Measurements from ENCODE around the gene SPTB. TPM values are rescaled to one million over a fixed set of nuclear protein-coding genes. Genes with fewer than 3 reads are reported as not detected.

The SPTB gene
- total and polyA plus RNA-seq, 3 donors from 2014 or later: 3.3 to 6.6 (median 5.6) TPM

GRCh38 chr14:64841772-64842750 is 37.6 kb downstream of the SPTB start:
- Histone ChIP-seq H3K4me1 (no peaks in the 10 kb centered on the region), H3K4me3 (no peak overlapping the region), H3K27ac (no peak overlapping the region), H3K27me3 (no peaks in the 10 kb centered on the region), H3K36me3 (ENCODE audit: low read depth, missing control alignments) (no peaks in the 10 kb centered on the region), H3K9me3 (no peaks in the 10 kb centered on the region)
- 79% methylated on average over 18 of the region's 18 CpGs for WGBS, 2 donors
- intact Hi-C loops (cut with DNase I; ENCODE audit: low total_unique reads): no loop called here
- DNase-seq: no peak
- no peak for TF ChIP-seq POLR2A (IDR thresholded peaks at IDR 0.05)
- TF ChIP-seq, protein P1, sequence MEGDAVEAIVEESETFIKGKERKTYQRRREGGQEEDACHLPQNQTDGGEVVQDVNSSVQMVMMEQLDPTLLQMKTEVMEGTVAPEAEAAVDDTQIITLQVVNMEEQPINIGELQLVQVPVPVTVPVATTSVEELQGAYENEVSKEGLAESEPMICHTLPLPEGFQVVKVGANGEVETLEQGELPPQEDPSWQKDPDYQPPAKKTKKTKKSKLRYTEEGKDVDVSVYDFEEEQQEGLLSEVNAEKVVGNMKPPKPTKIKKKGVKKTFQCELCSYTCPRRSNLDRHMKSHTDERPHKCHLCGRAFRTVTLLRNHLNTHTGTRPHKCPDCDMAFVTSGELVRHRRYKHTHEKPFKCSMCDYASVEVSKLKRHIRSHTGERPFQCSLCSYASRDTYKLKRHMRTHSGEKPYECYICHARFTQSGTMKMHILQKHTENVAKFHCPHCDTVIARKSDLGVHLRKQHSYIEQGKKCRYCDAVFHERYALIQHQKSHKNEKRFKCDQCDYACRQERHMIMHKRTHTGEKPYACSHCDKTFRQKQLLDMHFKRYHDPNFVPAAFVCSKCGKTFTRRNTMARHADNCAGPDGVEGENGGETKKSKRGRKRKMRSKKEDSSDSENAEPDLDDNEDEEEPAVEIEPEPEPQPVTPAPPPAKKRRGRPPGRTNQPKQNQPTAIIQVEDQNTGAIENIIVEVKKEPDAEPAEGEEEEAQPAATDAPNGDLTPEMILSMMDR (IDR thresholded peaks at IDR 0.05): no peak

DNA sequence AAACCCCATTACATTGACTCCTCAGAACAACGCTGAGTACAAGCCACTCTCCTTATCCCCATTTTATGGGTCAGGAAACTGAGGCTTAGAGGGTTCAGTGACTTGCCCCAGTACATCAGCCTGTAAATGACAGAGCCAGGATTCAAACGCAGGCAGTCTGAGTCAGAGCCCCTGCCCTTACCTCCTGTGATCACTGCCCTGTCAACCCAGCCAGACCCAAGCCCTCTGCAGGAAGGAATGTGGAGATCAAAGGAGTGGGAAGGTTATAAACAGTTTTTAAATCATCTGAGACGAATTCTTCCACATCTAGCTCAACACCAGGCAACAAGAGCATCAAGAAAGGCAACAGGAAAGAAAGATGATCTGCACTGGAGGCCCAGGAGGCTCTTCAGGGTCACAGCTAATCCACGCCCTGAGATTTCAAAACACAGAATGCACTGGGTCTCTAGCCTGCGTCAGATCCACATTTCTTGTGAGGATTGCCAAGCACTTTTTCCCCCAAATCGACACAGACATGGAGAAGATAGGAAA is 38.5 kb downstream of the SPTB start:
- DNase-seq: no peak
- no peaks in the 10 kb centered on the region for H3K9me3 ChIP-seq
- intact Hi-C loops (cut with DNase I; ENCODE audit: low total_unique reads): no loop called here
- no peak overlapping the region for H3K27ac ChIP-seq
- H3K4me1 ChIP-seq: no peaks in the 10 kb centered on the region
- H3K36me3 ChIP-seq (ENCODE audit: low read depth, missing control alignments): no peaks in the 10 kb centered on the region
- H3K4me3 ChIP-seq: no peak overlapping the region
- 49 to 66% methylated on average over 6 of the region's 6 CpGs for WGBS, 2 donors
- no peaks in the 10 kb centered on the region for H3K27me3 ChIP-seq
- TF ChIP-seq, protein P1 (IDR thresholded peaks at IDR 0.05): no peak
- no peak for TF ChIP-seq POLR2A (IDR thresholded peaks at IDR 0.05)

DNA sequence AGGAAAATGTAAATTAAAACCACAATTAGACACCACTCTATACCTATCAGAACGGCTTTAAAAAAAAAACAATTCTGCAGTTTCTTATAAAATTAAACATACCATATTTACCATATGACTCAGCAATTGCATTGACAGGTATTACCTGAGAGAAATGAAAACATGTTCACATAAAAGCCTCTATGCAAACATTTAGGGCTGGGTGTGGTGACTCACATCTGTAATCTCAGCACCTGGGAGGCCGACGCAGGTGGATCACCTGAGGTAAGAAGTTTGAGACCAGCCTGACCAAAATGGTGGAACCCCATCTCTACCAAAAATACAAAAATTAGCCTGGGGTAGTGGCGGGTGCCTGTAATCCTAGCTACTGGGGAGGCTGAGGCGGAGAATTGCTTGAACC is 41.1 kb downstream of the SPTB start:
- TF ChIP-seq, protein P1 (IDR thresholded peaks at IDR 0.05): no peak
- no peak for TF ChIP-seq POLR2A (IDR thresholded peaks at IDR 0.05)
- no peak for DNase-seq
- intact Hi-C loops (cut with DNase I; ENCODE audit: low total_unique reads): no loop called here
- H3K9me3 ChIP-seq: no peaks in the 10 kb centered on the region
- H3K4me3 ChIP-seq: no peak overlapping the region
- WGBS, 2 donors: 96 to 98% methylated on average over 5 of the region's 5 CpGs
- no peaks in the 10 kb centered on the region for H3K27me3 ChIP-seq
- H3K4me1 ChIP-seq: no peaks in the 10 kb centered on the region
- no peaks in the 10 kb centered on the region for H3K36me3 ChIP-seq (ENCODE audit: low read depth, missing control alignments)
- no peak overlapping the region for H3K27ac ChIP-seq

DNA sequence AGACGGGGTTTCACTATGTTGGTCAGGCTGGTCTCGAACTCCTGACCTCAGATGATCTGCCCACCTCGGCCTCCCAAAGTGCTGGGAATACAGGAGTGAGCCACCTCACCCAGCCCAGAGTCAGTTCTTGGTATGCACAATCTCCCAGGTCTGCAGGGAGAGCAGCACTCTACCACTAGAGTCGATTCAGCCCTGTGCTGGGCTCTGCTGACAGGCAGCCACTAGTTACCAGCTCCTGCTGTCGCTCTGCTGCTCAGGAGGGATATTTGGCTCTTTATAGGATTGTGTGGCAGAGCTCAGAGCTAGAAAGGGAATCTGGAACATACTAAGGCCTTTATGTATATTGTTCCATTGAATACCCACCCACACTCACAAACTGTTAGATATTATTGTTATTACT is 44.3 kb downstream of the SPTB start:
- no peaks in the 10 kb centered on the region for H3K4me1 ChIP-seq
- WGBS, 2 donors: 82 to 92% methylated on average over 4 to 5 of the region's 5 CpGs
- no peaks in the 10 kb centered on the region for H3K36me3 ChIP-seq (ENCODE audit: low read depth, missing control alignments)
- no peak for DNase-seq
- no peaks in the 10 kb centered on the region for H3K27me3 ChIP-seq
- intact Hi-C loops (cut with DNase I; ENCODE audit: low total_unique reads): no loop called here
- TF ChIP-seq, protein P1 (IDR thresholded peaks at IDR 0.05): no peak
- TF ChIP-seq POLR2A (IDR thresholded peaks at IDR 0.05): no peak
- no peak overlapping the region for H3K4me3 ChIP-seq
- H3K9me3 ChIP-seq: no peaks in the 10 kb centered on the region
- no peak overlapping the region for H3K27ac ChIP-seq
